PFSK-1 (cell line): Measurements from ENCODE around the gene FRG2B.
"Not testable (repeated sequence)": the region's sequence is repeated elsewhere in the genome, so short reads cannot be mapped to it uniquely, and the experiment has no call there.

ENCODE experiments used
- POLR2AphosphoS5 ChIP-seq: IDR thresholded peaks from 2 replicates; pipeline ENCODE4 v1.6.1; 2012; ENCODE audit warnings: low read depth, mild to moderate bottlenecking, control low read depth, low read length, moderate library complexity
- REST ChIP-seq, 2 experiments: IDR thresholded peaks; 2 replicates each; pipeline versions ENCODE4 v1.6.1 to v1.8.0; 2011 to 2012; ENCODE audit warnings: low read depth in 2 of 2, low read length in 2 of 2, control low read depth in 1 of 2, inconsistent platforms in 1 of 2, mild to moderate bottlenecking in 1 of 2, moderate library complexity in 1 of 2; ENCODE audit not compliant: insufficient read depth in 1 of 2
- TAF1 ChIP-seq: IDR thresholded peaks from 2 replicates; pipeline ENCODE4 v1.6.1; 2012; ENCODE audit warnings: low read length, control low read depth, borderline replicate concordance; ENCODE audit not compliant: insufficient read depth

- not testable (repeated sequence) for TF ChIP-seq REST (IDR thresholded peaks at IDR 0.05; ENCODE audit: insufficient read depth in 1 of 2, low read depth in 2 of 2, low read length in 2 of 2); POLR2AphosphoS5; TAF1
These were observed at the start of gene FRG2B for GRCh38 chr10:133626695-133627094.
